ENCODE results near the gene DAB1. TPM values are rescaled to one million over a fixed set of nuclear protein-coding genes. Genes with fewer than 3 reads are reported as not detected.

The DAB1 gene
- total RNA-seq, 1 donor: under 0.01 TPM

- DNase-seq (ENCODE audit: low read depth in 2 of 3, low spot score in 2 of 3): no peak
These were observed 2.7 kb downstream of the DAB1 start for GRCh38 chr1:57420981-57421785.

- no peak for DNase-seq (ENCODE audit: low read depth in 2 of 3, low spot score in 2 of 3)
These were observed 4.9 kb downstream of the DAB1 start for GRCh38 chr1:57418971-57419370.

- DNase-seq (ENCODE audit: low read depth in 2 of 3, low spot score in 2 of 3): no peak
These were observed 12.6 kb downstream of the DAB1 start for GRCh38 chr1:57411262-57411661.

DNA sequence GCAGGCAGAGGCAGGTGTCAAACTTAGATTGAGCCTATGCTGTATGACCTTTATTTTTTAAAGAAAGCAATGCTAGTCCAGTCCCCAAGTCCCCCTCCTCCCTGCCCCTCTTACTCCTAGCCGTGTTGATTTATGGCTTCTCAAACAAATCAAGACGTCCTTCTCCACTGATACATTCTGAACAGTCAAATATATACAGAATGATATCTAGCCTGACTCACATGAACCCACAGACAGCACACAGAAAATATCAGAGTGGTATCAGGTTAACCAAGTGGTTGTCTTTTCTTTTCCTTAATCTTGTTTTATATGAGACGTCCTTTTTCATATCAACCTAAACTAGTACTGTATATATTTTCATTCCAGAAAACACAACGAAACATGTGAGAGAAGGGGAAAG lies 13.4 kb downstream of the DAB1 start:
- DNase-seq (ENCODE audit: low read depth in 2 of 3, low spot score in 2 of 3): no peak

DNA sequence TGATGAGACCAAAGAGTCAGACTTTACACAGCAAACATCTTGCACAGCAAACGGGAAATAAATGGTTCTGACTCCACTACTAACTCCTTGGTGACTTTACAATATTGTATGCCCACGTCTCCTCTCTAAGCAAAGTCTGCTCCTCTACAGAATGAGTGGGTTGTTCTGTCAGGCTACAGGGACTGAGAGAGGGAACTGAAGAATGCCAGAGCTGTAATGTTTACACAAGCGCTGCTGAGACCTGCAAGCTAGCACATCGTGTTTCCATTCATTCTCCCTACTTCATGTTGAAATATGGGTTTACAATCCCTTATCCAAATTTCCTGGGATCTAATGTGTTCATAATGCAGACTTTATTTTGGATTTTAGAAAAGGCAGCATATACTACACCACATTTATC lies 15.9 kb downstream of the DAB1 start:
- no peak for DNase-seq (ENCODE audit: low read depth in 2 of 3, low spot score in 2 of 3)

GRCh38 chr1:57406428-57406970 lies 17.4 kb downstream of the DAB1 start:
- DNase-seq (ENCODE audit: low read depth in 2 of 3, low spot score in 2 of 3): no peak

- no peak for DNase-seq (ENCODE audit: low read depth in 2 of 3, low spot score in 2 of 3)
These were observed 19.0 kb downstream of the DAB1 start for GRCh38 chr1:57404884-57405283.

DNA sequence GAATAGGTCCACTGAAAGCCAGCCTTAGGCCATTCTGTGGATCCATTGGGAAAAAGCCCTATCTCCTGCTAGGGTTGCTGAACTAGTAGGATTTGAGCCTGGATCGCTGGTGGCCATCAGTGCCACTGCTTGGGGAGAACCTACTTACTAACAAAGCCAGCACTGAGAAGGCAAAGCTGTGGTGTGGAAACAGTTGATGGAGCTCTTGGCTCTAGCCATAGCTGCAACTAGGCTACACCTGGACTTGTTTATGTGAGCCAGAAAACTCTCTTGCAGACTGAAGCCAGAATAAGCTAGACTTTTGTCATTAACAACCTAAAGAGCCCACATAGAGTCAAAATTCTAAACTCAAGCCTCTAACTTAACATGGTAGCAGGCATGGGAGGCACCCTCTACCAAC lies 20.7 kb downstream of the DAB1 start:
- DNase-seq (ENCODE audit: low read depth in 2 of 3, low spot score in 2 of 3): no peak

GRCh38 chr1:57401671-57402070 lies 22.2 kb downstream of the DAB1 start:
- DNase-seq (ENCODE audit: low read depth in 2 of 3, low spot score in 2 of 3): no peak

- no peak for DNase-seq (ENCODE audit: low read depth in 2 of 3, low spot score in 2 of 3)
These were observed 23.8 kb downstream of the DAB1 start for GRCh38 chr1:57400048-57400447.

DNA sequence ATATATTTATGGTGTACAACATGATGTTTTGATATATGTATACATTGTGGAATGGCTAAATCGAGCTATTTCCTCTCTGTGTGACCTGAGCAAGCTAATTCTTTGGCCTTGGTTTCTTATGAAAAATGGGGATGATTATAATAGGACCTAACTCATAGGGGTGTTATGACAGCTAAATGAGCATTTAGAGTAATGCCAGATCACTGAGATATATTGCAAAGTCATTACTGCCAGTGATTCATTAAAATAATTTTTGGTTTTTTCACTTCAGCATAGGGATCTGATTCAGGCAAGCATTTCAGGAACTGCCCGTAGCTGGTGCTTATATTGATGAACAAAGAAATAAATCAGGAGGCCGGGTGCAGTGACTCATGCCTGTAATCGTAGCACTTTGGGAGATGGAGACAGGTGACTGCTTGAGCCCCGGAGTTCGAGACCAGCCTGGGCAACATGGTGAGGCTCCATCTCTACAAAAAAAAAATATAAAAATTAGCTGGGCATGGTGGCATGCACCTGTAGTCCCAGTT lies 30.7 kb downstream of the DAB1 start:
- DNase-seq (ENCODE audit: low read depth in 2 of 3, low spot score in 2 of 3): no peak

DNA sequence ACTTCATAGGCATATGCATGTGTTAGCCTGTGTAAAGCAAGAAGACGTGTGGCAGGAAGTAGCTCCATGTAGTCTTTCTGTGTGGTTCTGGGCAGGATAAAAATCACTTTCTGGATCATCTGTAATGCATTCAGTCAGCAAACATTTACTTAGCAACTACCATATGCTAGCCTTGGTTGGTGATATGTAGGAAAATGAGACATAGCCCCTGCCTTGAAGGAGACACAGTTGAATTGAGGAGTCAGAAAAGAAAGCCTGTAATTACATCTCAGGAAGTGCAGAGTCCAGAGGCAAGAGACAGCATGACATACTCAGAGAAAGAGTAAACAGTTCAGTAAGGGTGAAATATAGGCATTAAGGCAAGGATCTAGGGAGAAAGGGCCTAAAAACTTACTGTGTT lies 38.5 kb downstream of the DAB1 start:
- no peak for DNase-seq (ENCODE audit: low read depth in 2 of 3, low spot score in 2 of 3)

DNA sequence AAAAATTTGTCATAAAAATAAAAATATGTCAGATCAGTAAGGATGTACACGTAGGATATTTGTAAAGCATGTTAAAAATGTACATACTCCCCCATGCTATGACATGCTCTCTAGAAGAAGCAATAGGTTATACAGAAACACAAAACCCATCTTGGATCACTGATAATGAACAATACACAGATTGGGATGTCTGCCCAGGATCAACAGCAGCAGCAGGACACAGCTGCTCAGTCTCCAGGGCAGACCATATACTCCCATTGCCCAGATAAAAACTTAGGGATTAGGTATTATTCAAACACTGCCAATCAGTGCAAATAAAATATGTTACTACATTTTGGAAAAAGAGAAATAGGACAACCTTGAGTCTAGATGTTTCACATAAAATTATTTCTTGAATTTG lies 39.0 kb downstream of the DAB1 start:
- no peak for DNase-seq (ENCODE audit: low read depth in 2 of 3, low spot score in 2 of 3)

DNA sequence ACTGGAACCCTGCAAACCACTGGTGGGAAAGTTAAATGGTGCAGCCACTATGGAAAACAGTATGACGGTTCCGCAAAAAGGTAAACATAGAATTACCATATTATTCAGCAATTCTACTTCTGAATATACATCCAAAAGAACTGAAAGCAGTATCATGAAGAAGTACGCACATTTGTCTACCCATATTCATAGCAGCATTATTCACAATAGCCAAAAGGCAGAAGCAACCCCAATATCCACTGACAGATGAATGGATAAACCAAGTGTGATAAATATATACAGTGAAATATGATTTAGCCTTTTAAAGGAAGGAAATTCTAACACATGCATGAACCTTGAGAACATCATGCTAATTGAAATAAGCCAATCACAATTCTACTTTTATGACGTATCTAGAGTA lies 39.6 kb downstream of the DAB1 start:
- DNase-seq (ENCODE audit: low read depth in 2 of 3, low spot score in 2 of 3): no peak

- no peak for DNase-seq (ENCODE audit: low read depth in 2 of 3, low spot score in 2 of 3)
These were observed 42.0 kb downstream of the DAB1 start for GRCh38 chr1:57381871-57382270.

DNA sequence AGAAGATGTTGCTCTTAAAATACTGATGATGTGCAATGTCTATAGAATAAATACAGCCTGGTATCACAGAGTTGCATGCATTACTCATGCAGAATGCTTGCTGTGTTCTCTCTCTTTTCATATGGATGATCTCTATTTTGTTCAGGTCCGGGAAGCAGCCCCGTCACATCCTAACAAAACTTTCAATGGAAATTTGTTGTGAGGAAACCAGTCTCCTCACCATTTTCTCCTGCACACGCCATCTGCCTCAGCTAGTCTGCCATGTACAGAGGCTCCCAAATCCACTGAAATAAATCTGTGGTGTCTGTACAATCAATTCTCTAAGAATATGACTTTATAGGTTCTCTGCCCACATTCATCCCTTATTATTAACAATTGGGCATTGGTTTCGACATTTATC lies 42.4 kb downstream of the DAB1 start:
- no peak for DNase-seq (ENCODE audit: low read depth in 2 of 3, low spot score in 2 of 3)

GRCh38 chr1:57380923-57381322 lies 42.9 kb downstream of the DAB1 start:
- DNase-seq (ENCODE audit: low read depth in 2 of 3, low spot score in 2 of 3): no peak

DNA sequence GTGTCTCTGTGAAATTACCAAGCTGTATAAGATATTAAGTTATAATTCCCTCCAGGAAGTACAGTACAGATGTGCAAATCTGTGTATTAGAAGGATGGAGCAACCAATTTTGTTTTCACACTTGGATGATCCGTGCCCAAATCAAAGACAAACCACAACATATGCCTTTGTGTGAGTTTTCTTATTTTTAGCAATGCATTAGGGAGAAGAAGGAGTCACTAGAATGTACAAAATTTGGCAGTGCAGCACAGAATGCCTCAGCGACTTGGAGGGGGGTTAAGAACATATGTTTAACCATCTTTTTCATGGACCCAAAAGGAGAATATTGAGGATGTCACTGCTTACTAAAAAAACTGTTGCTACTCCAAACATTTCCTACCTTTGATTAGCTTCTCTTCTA lies 45.3 kb downstream of the DAB1 start:
- no peak for DNase-seq (ENCODE audit: low read depth in 2 of 3, low spot score in 2 of 3)

DNA sequence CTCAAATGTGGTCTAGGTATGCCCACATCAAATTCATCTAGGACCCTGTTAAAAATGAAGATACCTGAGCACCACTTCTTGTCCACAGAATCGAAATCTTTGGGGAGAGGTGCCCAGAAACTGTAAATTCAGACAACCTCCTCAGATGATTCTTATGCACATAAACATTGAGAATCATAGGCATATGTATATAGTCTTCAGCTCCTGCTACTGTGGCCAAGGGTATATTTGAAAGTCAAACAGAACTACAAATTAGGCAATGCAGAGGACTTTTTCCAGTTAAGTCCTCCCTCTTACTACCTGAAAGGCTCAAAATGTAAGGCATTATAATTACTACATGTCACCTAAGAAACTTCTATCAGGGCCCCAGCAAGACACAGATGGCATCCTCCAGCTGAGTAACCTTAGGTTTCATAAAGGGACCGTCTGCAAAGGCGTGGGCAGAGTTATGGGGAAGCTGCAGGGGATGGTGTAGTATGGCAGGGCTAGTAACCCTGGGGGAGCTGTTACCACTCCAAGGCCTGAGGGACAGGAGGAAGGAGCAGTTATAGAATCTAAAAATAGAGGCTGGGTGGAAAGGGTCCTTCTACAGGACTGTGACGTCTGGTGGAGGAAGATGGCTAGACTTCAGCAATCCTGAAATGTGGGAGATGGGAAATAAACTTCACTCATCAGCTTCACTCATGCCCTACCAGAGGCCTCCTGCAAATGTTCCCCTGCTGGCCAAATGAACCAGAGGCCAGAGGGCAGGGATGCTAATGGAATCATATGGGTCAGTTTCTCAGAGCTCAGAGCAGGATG lies 46.3 kb downstream of the DAB1 start:
- no peak for DNase-seq (ENCODE audit: low read depth in 2 of 3, low spot score in 2 of 3)

- no peak for DNase-seq (ENCODE audit: low read depth in 2 of 3, low spot score in 2 of 3)
These were observed 47.8 kb downstream of the DAB1 start for GRCh38 chr1:57376041-57376440.

DNA sequence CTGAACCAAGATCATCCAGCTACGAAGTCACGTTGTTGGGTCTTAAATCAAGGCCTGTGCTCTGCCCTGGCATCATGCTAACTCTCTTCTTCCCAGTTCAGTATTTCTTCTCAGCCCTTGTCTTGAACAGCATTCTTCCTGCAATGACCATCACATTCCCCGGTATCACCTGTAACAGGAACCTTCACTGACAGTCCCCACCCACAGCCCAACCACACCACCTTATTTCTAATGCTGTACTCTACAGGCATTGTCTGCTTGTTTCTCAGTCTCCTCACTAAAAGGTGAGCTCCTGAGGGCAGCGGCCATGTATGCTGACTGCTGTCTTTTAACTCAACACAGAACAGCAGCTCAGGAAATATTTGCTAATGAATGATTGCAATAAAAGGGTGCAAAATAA lies 54.0 kb downstream of the DAB1 start:
- DNase-seq (ENCODE audit: low read depth in 2 of 3, low spot score in 2 of 3): no peak

GRCh38 chr1:57367945-57368344 lies 55.9 kb downstream of the DAB1 start:
- no peak for DNase-seq (ENCODE audit: low read depth in 2 of 3, low spot score in 2 of 3)

Data from hematopoietic multipotent progenitor cell (in vitro differentiated cells).